ENCODE measurements around the gene UBASH3A.

UBASH3A gene

DNA sequence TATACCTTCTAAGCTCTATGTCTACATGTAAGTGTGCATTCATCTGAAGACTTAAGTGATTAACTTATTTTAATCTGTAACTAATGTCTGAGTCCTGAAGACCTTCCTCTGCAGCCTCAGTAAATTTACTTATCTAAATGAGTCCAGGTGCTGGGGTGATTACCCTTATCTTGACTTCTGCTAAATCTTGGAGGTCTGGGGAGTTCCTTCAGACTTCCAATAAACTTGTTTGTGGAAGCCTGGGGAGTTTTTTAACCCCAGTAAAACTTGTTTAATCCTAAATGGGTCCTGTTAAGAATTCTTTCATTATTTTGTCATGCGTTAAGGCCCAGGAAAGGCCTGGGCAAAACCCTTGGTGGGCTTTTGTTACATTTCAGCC is 55.4 kb downstream of the UBASH3A start:
- TF ChIP-seq ZBTB7A (IDR thresholded peaks at IDR 0.05; ENCODE audit: low read depth): no peak
- TF ChIP-seq EP300 (IDR thresholded peaks at IDR 0.05; ENCODE audit: borderline replicate concordance): no peak
- TF ChIP-seq, protein P1, sequence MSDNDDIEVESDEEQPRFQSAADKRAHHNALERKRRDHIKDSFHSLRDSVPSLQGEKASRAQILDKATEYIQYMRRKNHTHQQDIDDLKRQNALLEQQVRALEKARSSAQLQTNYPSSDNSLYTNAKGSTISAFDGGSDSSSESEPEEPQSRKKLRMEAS (IDR thresholded peaks at IDR 0.05): no peak
- TF ChIP-seq FOXM1 (IDR thresholded peaks at IDR 0.05; ENCODE audit: borderline replicate concordance, low read depth): no peak
- TF ChIP-seq RAD21 (IDR thresholded peaks at IDR 0.05; ENCODE audit: low read depth): no peak
- no peak for TF ChIP-seq TCF12 (IDR thresholded peaks at IDR 0.05; ENCODE audit: low read depth)
- no peak for TF ChIP-seq CEBPB (IDR thresholded peaks at IDR 0.05)
- no peak for TF ChIP-seq NFIC (IDR thresholded peaks at IDR 0.05)
- TF ChIP-seq EGR1 (IDR thresholded peaks at IDR 0.05): no peak
- TF ChIP-seq CREB1 (IDR thresholded peaks at IDR 0.05; ENCODE audit: low read depth): no peak
- no peak for TF ChIP-seq TAF1 (IDR thresholded peaks at IDR 0.05; ENCODE audit: low read depth)
- TF ChIP-seq, protein P2, sequence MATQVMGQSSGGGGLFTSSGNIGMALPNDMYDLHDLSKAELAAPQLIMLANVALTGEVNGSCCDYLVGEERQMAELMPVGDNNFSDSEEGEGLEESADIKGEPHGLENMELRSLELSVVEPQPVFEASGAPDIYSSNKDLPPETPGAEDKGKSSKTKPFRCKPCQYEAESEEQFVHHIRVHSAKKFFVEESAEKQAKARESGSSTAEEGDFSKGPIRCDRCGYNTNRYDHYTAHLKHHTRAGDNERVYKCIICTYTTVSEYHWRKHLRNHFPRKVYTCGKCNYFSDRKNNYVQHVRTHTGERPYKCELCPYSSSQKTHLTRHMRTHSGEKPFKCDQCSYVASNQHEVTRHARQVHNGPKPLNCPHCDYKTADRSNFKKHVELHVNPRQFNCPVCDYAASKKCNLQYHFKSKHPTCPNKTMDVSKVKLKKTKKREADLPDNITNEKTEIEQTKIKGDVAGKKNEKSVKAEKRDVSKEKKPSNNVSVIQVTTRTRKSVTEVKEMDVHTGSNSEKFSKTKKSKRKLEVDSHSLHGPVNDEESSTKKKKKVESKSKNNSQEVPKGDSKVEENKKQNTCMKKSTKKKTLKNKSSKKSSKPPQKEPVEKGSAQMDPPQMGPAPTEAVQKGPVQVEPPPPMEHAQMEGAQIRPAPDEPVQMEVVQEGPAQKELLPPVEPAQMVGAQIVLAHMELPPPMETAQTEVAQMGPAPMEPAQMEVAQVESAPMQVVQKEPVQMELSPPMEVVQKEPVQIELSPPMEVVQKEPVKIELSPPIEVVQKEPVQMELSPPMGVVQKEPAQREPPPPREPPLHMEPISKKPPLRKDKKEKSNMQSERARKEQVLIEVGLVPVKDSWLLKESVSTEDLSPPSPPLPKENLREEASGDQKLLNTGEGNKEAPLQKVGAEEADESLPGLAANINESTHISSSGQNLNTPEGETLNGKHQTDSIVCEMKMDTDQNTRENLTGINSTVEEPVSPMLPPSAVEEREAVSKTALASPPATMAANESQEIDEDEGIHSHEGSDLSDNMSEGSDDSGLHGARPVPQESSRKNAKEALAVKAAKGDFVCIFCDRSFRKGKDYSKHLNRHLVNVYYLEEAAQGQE (IDR thresholded peaks at IDR 0.05; ENCODE audit: low read depth): no peak
- TF ChIP-seq YY1 (IDR thresholded peaks at IDR 0.05; ENCODE audit: low read depth): no peak

DNA sequence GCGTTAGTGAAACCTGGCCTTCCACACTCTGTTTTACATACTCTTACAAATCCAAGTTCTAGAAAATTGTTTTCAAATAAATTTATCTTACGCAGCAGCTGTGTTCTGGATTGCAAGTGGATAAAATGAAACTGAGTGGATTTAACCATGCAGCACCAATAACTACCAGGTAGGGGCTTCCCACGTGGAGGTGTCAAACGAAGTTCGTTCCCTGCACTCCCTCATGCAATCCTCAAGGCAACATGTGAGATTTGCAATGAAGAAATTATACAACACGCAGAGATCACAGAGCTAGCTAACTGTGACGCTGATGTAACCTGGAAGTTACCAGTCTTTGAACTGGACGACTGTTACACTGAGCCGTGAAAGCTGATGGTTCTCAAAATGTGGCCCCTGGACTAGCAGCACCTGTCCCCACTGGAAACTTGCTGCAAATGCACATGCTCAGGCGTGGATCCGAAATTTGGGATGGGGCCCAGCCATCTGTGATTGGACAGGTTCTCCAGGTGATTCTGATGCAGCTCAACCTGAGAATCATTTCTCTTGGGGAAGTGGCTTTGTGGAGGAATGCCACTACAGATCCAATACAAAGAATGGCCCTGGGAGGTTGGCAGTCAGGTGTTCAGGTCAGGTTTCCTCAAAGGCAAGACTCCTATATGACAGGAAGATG is 56.0 kb downstream of the UBASH3A start:
- TF ChIP-seq RAD21 (IDR thresholded peaks at IDR 0.05; ENCODE audit: low read depth) (no peak), TAF1 (IDR thresholded peaks at IDR 0.05; ENCODE audit: low read depth) (no peak), NFIC (IDR thresholded peaks at IDR 0.05) (no peak), CEBPB (IDR thresholded peaks at IDR 0.05) (no peak), ZBTB7A (IDR thresholded peaks at IDR 0.05; ENCODE audit: low read depth) (no peak), YY1 (IDR thresholded peaks at IDR 0.05; ENCODE audit: low read depth) (no peak), CREB1 (IDR thresholded peaks at IDR 0.05; ENCODE audit: low read depth) (no peak), EP300 (IDR thresholded peaks at IDR 0.05; ENCODE audit: borderline replicate concordance) (no peak), TCF12 (IDR thresholded peaks at IDR 0.05; ENCODE audit: low read depth) (no peak), EGR1 (IDR thresholded peaks at IDR 0.05) (no peak), FOXM1 (IDR thresholded peaks at IDR 0.05; ENCODE audit: borderline replicate concordance, low read depth) (no peak), TEAD4 (IDR thresholded peaks at IDR 0.05) (no peak)
- TF ChIP-seq, protein P3, sequence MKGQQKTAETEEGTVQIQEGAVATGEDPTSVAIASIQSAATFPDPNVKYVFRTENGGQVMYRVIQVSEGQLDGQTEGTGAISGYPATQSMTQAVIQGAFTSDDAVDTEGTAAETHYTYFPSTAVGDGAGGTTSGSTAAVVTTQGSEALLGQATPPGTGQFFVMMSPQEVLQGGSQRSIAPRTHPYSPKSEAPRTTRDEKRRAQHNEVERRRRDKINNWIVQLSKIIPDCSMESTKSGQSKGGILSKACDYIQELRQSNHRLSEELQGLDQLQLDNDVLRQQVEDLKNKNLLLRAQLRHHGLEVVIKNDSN (IDR thresholded peaks at IDR 0.05): no peak
- TF ChIP-seq, protein P2 (IDR thresholded peaks at IDR 0.05; ENCODE audit: low read depth): no peak
- TF ChIP-seq, protein P1 (IDR thresholded peaks at IDR 0.05): no peak

DNA sequence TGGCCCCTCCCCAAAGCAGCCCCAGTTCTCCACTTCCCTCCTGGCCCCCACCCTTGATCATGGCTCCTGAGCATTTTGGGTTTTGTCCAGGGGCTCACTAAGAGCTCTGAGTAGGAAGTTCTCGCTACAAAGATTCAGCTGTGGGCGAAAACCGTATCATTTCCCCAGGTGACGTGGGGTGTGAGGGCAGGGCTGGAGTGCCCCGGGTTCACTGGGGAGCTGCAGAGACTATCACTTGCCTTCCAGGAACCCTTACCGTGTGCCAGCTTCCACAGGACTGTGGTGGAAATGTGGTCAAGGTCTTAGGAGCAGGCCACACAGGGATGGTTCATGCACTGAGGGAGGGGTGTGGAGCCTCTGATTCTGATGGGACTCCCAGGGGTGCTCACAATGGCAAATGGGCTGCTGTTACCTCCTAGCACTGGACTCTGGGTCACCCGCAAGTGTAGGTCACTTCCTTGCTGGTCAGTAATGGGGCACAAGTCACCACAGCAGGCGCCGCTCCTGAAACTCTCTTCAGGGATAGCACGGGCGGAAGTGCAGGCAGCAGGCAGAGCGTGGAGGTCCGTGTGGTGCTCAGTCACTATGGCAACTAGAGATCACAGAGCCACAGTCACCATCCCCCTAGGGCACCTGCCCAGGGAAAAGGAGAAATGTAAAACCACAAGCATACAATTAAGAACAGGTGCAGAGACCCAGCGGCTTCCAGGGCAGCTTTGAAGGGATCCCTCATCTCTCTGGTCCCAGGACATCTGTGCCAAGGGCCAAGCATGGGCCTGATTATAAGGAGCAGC is 56.9 kb downstream of the UBASH3A start:
- TF ChIP-seq RAD21 (IDR thresholded peaks at IDR 0.05; ENCODE audit: low read depth) (no peak), TAF1 (IDR thresholded peaks at IDR 0.05; ENCODE audit: low read depth) (no peak), YY1 (IDR thresholded peaks at IDR 0.05; ENCODE audit: low read depth) (no peak), CEBPB (IDR thresholded peaks at IDR 0.05) (no peak), EGR1 (IDR thresholded peaks at IDR 0.05) (no peak), TEAD4 (IDR thresholded peaks at IDR 0.05) (no peak), CREB1 (IDR thresholded peaks at IDR 0.05; ENCODE audit: low read depth) (no peak), EP300 (IDR thresholded peaks at IDR 0.05; ENCODE audit: borderline replicate concordance) (no peak), TCF12 (IDR thresholded peaks at IDR 0.05; ENCODE audit: low read depth) (no peak)
- TF ChIP-seq, protein P1 (IDR thresholded peaks at IDR 0.05): no peak
- TF ChIP-seq, protein P2 (IDR thresholded peaks at IDR 0.05; ENCODE audit: low read depth): no peak

DNA sequence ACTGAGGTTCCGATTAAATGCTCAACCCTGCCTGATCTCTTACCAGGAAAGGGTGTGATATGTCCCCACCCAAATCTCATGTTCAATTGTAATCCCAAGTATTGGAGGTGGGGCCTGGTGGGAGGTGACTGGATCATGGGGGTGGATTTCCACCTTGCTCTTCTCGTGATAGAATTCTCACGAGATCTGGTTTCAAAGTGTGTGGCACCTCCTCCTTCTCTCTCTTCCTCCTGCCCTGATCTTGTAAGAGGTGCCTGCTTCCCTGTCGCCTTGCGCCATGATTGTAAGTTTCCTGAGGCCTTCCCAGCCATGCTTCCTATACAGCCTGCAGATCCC is 57.5 kb downstream of the UBASH3A start:
- no peak for TF ChIP-seq EGR1 (IDR thresholded peaks at IDR 0.05)
- no peak for TF ChIP-seq YY1 (IDR thresholded peaks at IDR 0.05; ENCODE audit: low read depth)
- TF ChIP-seq RAD21 (IDR thresholded peaks at IDR 0.05; ENCODE audit: low read depth): no peak
- no peak for TF ChIP-seq FOXM1 (IDR thresholded peaks at IDR 0.05; ENCODE audit: borderline replicate concordance, low read depth)
- no peak for TF ChIP-seq EP300 (IDR thresholded peaks at IDR 0.05; ENCODE audit: borderline replicate concordance)
- no peak for TF ChIP-seq NFIC (IDR thresholded peaks at IDR 0.05)
- TF ChIP-seq, protein P2 (IDR thresholded peaks at IDR 0.05; ENCODE audit: low read depth): no peak
- no peak for TF ChIP-seq TCF12 (IDR thresholded peaks at IDR 0.05; ENCODE audit: low read depth)
- TF ChIP-seq, protein P3 (IDR thresholded peaks at IDR 0.05): no peak
- TF ChIP-seq, protein P1 (IDR thresholded peaks at IDR 0.05): no peak
- no peak for TF ChIP-seq CREB1 (IDR thresholded peaks at IDR 0.05; ENCODE audit: low read depth)
- no peak for TF ChIP-seq CEBPB (IDR thresholded peaks at IDR 0.05)
- TF ChIP-seq TAF1 (IDR thresholded peaks at IDR 0.05; ENCODE audit: low read depth): no peak
- no peak for TF ChIP-seq ZBTB7A (IDR thresholded peaks at IDR 0.05; ENCODE audit: low read depth)
- TF ChIP-seq TEAD4 (IDR thresholded peaks at IDR 0.05): no peak
